Thyroid gland (tissue), 4 donors: ENCODE results near the gene CDC20. TPM values are rescaled to one million over a fixed set of nuclear protein-coding genes. Genes with fewer than 3 reads are reported as not detected.

Source experiments
- DNase-seq, 2 donors: peaks; one replicate each; pipeline ENCODE4 v3.0.0-alpha.2; 2019
- H3K27ac ChIP-seq, 3 donors: fragments of 200-600 bp; sonication (generic); 1 replicate in 2 of 3; 2 replicates in 1 of 3; pipeline ENCODE4 v1.5.1; 2016 to 2019; ENCODE audit warnings: mild to moderate bottlenecking in 1 of 3, moderate library complexity in 1 of 3
- H3K27me3 ChIP-seq: fragments of 200-600 bp; sonication (generic); one replicate; pipeline ENCODE4 v1.5.1; 2019
- H3K36me3 ChIP-seq, 2 donors: fragments of 200-600 bp; sonication (generic); one replicate each; pipeline ENCODE4 v1.5.1; 2016 to 2019
- H3K4me1 ChIP-seq, 2 donors: fragments of 200-600 bp; sonication (generic); one replicate each; pipeline ENCODE4 v1.5.1; 2017 to 2019
- H3K4me3 ChIP-seq, 3 donors: fragments of 200-600 bp; sonication (generic); replicated peaks in 1 of 3; 1 replicate in 2 of 3; 2 replicates in 1 of 3; pipeline ENCODE4 v1.5.1; 2016; ENCODE audit warnings: mild to moderate bottlenecking in 1 of 3
- H3K9me3 ChIP-seq: fragments of 200-600 bp; sonication (generic); one replicate; pipeline ENCODE4 v1.5.1; 2017
- POLR2A ChIP-seq, 2 donors: fragments of 450-650 bp; IDR thresholded peaks; one replicate each; pipeline ENCODE4 v1.6.1; 2017; ENCODE audit warnings: antibody characterized with exemption in 2 of 2, mild to moderate bottlenecking in 2 of 2, moderate library complexity in 1 of 2
- WGBS, 2 donors: methylation state at CpG; one replicate each; pipeline ENCODE4 v1.1.5; 2017; 5-methylcytosine and 5-hydroxymethylcytosine counted together
- intact Hi-C: fragments of 100-400 bp; cut with DNase I; formaldehyde crosslinking; loops from one replicate; pipeline ENCODE4 v1.15.1; 2023
- microRNA-seq: library from miRNA; unstranded; fragments of <30 nt; microRNA quantifications from one replicate; pipeline ENCODE4, GENCODE V29; 2016
- total RNA-seq, 4 donors: library from RNA; depleted of rRNA; stranded (reverse); fragments of >200 nt; gene quantifications; one replicate each; pipeline ENCODE4 v1.2.3, GENCODE V29; 2016
- TF ChIP-seq, protein P1 (sequence below), 6 experiments: fragments of 200-600 bp in 3 of 6; fragments of 450-650 bp in 3 of 6; sonication (generic) in 3 of 6; IDR thresholded peaks; one replicate each; pipeline ENCODE4 v1.5.1; 2016 to 2019; ENCODE audit warnings: antibody characterized with exemption in 6 of 6, mild to moderate bottlenecking in 2 of 6, inconsistent platforms in 1 of 6, moderate library complexity in 1 of 6

Gene CDC20
- total RNA-seq, 4 donors from 2014 or later = 0.54 to 3.9 (median 2.2) TPM

DNA sequence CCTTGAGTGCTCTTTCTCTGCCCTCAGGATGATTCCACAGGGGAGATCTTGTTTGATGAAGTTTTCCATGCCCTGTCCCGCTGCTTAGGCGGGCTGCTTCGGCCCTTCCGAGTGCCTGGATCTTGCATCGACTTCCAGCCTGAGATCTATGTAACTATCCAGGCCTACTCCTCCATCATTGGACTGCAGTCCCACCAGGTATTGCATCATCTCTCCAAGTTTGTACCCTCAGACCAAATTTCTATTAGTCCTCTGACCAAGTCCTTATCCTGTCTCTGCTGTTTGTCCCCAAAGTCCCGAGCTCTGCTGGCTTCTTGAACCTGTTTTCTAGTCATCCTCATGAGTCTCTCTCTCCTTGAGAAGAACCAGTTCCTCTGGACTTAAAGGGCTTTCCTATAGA, 45.6 kb downstream of the CDC20 start:
- H3K36me3 ChIP-seq = peaks cover 33 to 55% of the 10 kb centered on the region in 2 donors
- TF ChIP-seq POLR2A (IDR thresholded peaks at IDR 0.05) = no peak
- TF ChIP-seq, protein P1, sequence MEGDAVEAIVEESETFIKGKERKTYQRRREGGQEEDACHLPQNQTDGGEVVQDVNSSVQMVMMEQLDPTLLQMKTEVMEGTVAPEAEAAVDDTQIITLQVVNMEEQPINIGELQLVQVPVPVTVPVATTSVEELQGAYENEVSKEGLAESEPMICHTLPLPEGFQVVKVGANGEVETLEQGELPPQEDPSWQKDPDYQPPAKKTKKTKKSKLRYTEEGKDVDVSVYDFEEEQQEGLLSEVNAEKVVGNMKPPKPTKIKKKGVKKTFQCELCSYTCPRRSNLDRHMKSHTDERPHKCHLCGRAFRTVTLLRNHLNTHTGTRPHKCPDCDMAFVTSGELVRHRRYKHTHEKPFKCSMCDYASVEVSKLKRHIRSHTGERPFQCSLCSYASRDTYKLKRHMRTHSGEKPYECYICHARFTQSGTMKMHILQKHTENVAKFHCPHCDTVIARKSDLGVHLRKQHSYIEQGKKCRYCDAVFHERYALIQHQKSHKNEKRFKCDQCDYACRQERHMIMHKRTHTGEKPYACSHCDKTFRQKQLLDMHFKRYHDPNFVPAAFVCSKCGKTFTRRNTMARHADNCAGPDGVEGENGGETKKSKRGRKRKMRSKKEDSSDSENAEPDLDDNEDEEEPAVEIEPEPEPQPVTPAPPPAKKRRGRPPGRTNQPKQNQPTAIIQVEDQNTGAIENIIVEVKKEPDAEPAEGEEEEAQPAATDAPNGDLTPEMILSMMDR (IDR thresholded peaks at IDR 0.05) = no peak

DNA sequence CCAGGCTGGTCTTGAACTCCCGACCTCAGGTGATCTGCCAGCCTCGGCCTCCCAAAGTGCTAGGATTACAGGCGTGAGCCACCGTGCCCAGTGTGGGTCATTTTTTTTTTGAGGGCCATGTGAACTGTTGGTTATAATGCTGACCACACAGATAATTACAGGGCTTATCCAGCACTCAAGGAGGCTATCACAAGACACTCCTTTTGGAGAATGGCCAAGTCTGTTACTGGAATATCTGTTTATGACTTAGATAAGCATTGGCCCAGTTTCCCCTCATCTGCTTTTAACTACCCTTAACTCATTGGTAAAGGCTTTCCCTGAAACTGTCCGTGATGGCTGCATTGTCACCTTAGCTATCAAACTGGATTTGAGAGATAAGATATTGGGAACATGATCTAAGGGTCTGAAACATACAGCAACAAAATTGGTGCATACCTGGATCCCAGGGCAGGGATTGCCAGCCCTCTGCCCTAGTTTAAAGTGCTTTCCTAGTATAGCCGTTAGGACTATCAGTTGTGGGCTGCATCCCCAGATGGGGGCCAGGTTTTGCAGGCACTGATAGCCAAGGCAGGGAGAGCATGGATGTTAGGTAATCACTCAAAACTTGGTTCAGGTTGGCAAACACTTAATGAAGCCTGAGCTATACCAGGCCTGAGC, 46.6 kb downstream of the CDC20 start:
- no peaks in the 10 kb centered on the region for H3K9me3 ChIP-seq
- no peak overlapping the region for H3K27ac ChIP-seq
- peaks cover 13 to 18% of the 10 kb centered on the region in 2 donors for H3K4me1 ChIP-seq
- DNase-seq = no peak
- H3K36me3 ChIP-seq = peaks cover 33 to 55% of the 10 kb centered on the region in 2 donors
- no peak for TF ChIP-seq POLR2A (IDR thresholded peaks at IDR 0.05)
- TF ChIP-seq, protein P1 (IDR thresholded peaks at IDR 0.05) = no peak
- H3K27me3 ChIP-seq = no peaks in the 10 kb centered on the region
- intact Hi-C loops = no loop called here
- WGBS, 2 donors = 89 to 91% methylated on average over 6 of the region's 6 CpGs
- no peak overlapping the region for H3K4me3 ChIP-seq

More for the DNA sequence above, 45.6 kb downstream of the CDC20 start:
- no peak overlapping the region for H3K4me3 ChIP-seq
- H3K9me3 ChIP-seq = no peaks in the 10 kb centered on the region
- peaks cover 13 to 18% of the 10 kb centered on the region in 2 donors for H3K4me1 ChIP-seq
- H3K27me3 ChIP-seq = no peaks in the 10 kb centered on the region
- H3K27ac ChIP-seq = no peak overlapping the region
- intact Hi-C loops = no loop called here
- DNase-seq = no peak
- 98 to 99% methylated on average over 6 of the region's 6 CpGs for WGBS, 2 donors

DNA sequence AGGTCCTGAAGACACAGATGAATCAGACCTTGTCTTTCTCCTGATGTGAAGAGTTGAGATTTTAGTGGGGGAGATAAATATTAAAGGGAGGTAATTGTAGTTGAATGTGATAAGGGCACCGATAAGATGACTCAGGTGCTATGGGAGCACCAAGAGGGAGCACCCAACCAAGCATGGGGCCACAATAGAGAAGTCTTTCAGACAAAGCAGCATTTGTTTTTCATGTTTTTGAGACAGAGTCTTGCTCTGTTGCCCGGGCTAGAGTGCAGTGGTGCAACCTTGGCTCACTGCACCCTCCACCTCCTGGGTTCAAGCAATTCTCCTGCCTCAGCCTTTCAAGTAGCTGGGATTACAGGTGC, 47.1 kb downstream of the CDC20 start:
- no peak for DNase-seq
- Histone ChIP-seq H3K36me3 (peaks cover 33 to 55% of the 10 kb centered on the region in 2 donors), H3K4me3 (no peak overlapping the region), H3K9me3 (no peaks in the 10 kb centered on the region), H3K4me1 (peaks cover 13 to 18% of the 10 kb centered on the region in 2 donors), H3K27ac (no peak overlapping the region), H3K27me3 (no peaks in the 10 kb centered on the region)
- 92 to 95% methylated on average over 2 of the region's 2 CpGs for WGBS, 2 donors
- intact Hi-C loops = no loop called here
- TF ChIP-seq, protein P1 (IDR thresholded peaks at IDR 0.05) = no peak
- no peak for TF ChIP-seq POLR2A (IDR thresholded peaks at IDR 0.05)

DNA sequence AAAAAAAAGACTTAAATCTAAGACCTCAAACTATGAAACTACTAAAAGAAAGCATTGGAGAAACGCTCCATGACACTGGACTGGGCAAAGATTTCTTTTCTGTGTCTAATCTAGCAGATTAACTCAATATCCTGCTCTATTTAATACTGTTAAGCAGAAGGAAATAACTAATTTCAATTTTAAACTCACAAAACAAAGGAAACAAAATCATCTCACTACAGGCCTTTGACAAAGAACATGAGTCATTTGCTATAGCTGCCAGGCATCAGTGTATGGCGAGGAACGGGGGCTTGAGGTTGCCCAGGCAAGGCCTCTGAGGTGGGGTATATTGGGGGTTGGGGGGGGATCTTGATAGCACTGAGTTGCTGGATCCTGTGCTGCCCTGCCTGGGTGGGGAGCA, 51.8 kb downstream of the CDC20 start:
- TF ChIP-seq POLR2A (IDR thresholded peaks at IDR 0.05) = no peak
- TF ChIP-seq, protein P1 (IDR thresholded peaks at IDR 0.05) = no peak
- 79 to 99% methylated on average over 3 of the region's 3 CpGs for WGBS, 2 donors
- no peak for DNase-seq
- intact Hi-C loops = no loop called here
- H3K36me3 ChIP-seq = peaks cover 9 to 29% of the 10 kb centered on the region in 2 donors
- no peak overlapping the region for H3K27ac ChIP-seq
- H3K4me3 ChIP-seq = no peak overlapping the region
- H3K4me1 ChIP-seq = peaks cover 0 to under 1% of the 10 kb centered on the region in 2 donors
- no peaks in the 10 kb centered on the region for H3K27me3 ChIP-seq
- H3K9me3 ChIP-seq = no peaks in the 10 kb centered on the region

Small RNAs within 50 kb of the gene (microRNA-seq; reads per million reads assigned to microRNA genes)
- gene MIR6734 = 1.8 reads per million

Other genes starting within 250 kb of the CDC20 start
- 10 to 100 TPM; 37.1 to 67.6 (median 53.2) TPM for gene EBNA1BP2, start 186.7 kb upstream of the CDC20 start, total RNA-seq
- 1 to 10 TPM; 2.1 to 5.6 (median 4.1) TPM for gene CFAP57, start 186.7 kb upstream of the CDC20 start, total RNA-seq
- 100 to 1,000 TPM in 2 of 4 donors, 10 to 100 TPM in 2; 50.8 to 127 (median 89.8) TPM for gene TMEM125, start 89.0 kb upstream of the CDC20 start, total RNA-seq
- gene C1orf210, start 73.4 kb upstream of the CDC20 start, total RNA-seq = 10 to 100 TPM; 22.7 to 49.7 (median 36.3) TPM
- 10 to 100 TPM; 30.6 to 65.1 (median 47.7) TPM for gene TIE1, start 58.0 kb upstream of the CDC20 start, total RNA-seq
- under 1 TPM in 2 of 4 donors, not detected in 2; 0.22 to 0.29 TPM for gene MPL, start 21.2 kb upstream of the CDC20 start, total RNA-seq
- 100 to 1,000 TPM in 2 of 4 donors, 10 to 100 TPM in 2; 70.5 to 117 (median 85.8) TPM for gene ELOVL1, start 9.0 kb downstream of the CDC20 start, total RNA-seq
- 10 to 100 TPM; 37.7 to 48.6 (median 45.3) TPM for gene MED8, start 30.8 kb downstream of the CDC20 start, total RNA-seq
- gene SZT2, start 30.9 kb downstream of the CDC20 start, total RNA-seq = 100 to 1,000 TPM in 1 of 4 donors, 10 to 100 TPM in 3; 36.1 to 107 (median 58.2) TPM
- 10 to 100 TPM; 50.6 to 92.9 (median 65.6) TPM for gene HYI, start 95.0 kb downstream of the CDC20 start, total RNA-seq
- 10 to 100 TPM; 53.2 to 80.6 (median 71.7) TPM for gene PTPRF, start 171.9 kb downstream of the CDC20 start, total RNA-seq